ENCODE measurements around the gene AQP2. TPM values are rescaled to one million over a fixed set of nuclear protein-coding genes. Genes with fewer than 3 reads are reported as not detected.

AQP2 gene
- total and polyA plus RNA-seq, 4 donors = not detected

GRCh38 chr12:49951411-49952240 is 1.1 kb downstream of the AQP2 start (continued):
- no peak for TF ChIP-seq GABPA (IDR thresholded peaks at IDR 0.05 in 1 of 2, conservative IDR thresholded peaks at IDR 0.05 in 1 of 2)
- TF ChIP-seq ATF3 (IDR thresholded peaks at IDR 0.05) = no peak
- no peak for TF ChIP-seq TAF1 (conservative IDR thresholded peaks at IDR 0.05)
- no peak for TF ChIP-seq YY1 (IDR thresholded peaks at IDR 0.05)
- TF ChIP-seq FOXA1 (IDR thresholded peaks at IDR 0.05) = no peak
- no peak for TF ChIP-seq RAD21 (IDR thresholded peaks at IDR 0.05)

- WGBS = 27% methylated on average over 1 of the region's 1 CpG
- H3K27ac ChIP-seq (ENCODE audit: low read depth in 1 of 2, low read length in 2 of 2) = no peak overlapping the region
- H3K4me1 ChIP-seq (ENCODE audit: control insufficient read depth in 4 of 4, insufficient read depth in 4 of 4, low read length in 3 of 4) = peaks cover 0 to 6% (median 4%) of the 10 kb centered on the region in 4 donors
- H3K27me3 ChIP-seq (ENCODE audit: control insufficient read depth in 4 of 4, insufficient read depth in 4 of 4, low read length in 3 of 4) = peaks cover 0 to 2% (median 0%) of the 10 kb centered on the region in 4 donors
- no peaks in the 10 kb centered on the region for H3K9me3 ChIP-seq (ENCODE audit: control insufficient read depth in 4 of 4, low read length in 3 of 4)
- H3K4me3 ChIP-seq (ENCODE audit: low read depth in 1 of 3, low read length in 3 of 3) = no peak overlapping the region
- no peak overlapping the region for H3K9ac ChIP-seq (ENCODE audit: low read depth in 1 of 2, low read length in 2 of 2)
- TF ChIP-seq NR2F2 (IDR thresholded peaks at IDR 0.05) = no peak
- TF ChIP-seq ATF3 (IDR thresholded peaks at IDR 0.05) = no peak
- DNase-seq (ENCODE audit: low spot score) = no peak
- no peaks in the 10 kb centered on the region for H3K36me3 ChIP-seq (ENCODE audit: control insufficient read depth in 4 of 4, insufficient read depth in 3 of 4, low read depth in 1 of 4, low read length in 3 of 4)
Observed at GRCh38 chr12:49952391-49953055, 2.0 kb downstream of the AQP2 start.

GRCh38 chr12:49953151-49953550 is 2.6 kb downstream of the AQP2 start:
- DNase-seq (ENCODE audit: low spot score) = no peak
- Histone ChIP-seq H3K27ac (ENCODE audit: low read depth in 1 of 2, low read length in 2 of 2) (no peak overlapping the region), H3K4me3 (ENCODE audit: low read depth in 1 of 3, low read length in 3 of 3) (no peak overlapping the region), H3K27me3 (ENCODE audit: control insufficient read depth in 4 of 4, insufficient read depth in 4 of 4, low read length in 3 of 4) (peaks cover 0 to 2% (median 0%) of the 10 kb centered on the region in 4 donors), H3K9me3 (ENCODE audit: control insufficient read depth in 4 of 4, low read length in 3 of 4) (no peaks in the 10 kb centered on the region), H3K9ac (ENCODE audit: low read depth in 1 of 2, low read length in 2 of 2) (no peak overlapping the region), H3K36me3 (ENCODE audit: control insufficient read depth in 4 of 4, insufficient read depth in 3 of 4, low read depth in 1 of 4, low read length in 3 of 4) (no peaks in the 10 kb centered on the region), H3K4me1 (ENCODE audit: control insufficient read depth in 4 of 4, insufficient read depth in 4 of 4, low read length in 3 of 4) (peaks cover 0 to 6% (median 4%) of the 10 kb centered on the region in 4 donors)
- WGBS = 92% methylated on average over 4 of the region's 4 CpGs
- TF ChIP-seq EGR1 (IDR thresholded peaks at IDR 0.05; ENCODE audit: low read depth in 2 of 2) (no peak), RAD21 (IDR thresholded peaks at IDR 0.05) (no peak), YY1 (IDR thresholded peaks at IDR 0.05) (no peak), ZBTB33 (IDR thresholded peaks at IDR 0.05) (no peak), RXRA (IDR thresholded peaks at IDR 0.05) (no peak), REST (IDR thresholded peaks at IDR 0.05) (no peak), HNF4A (conservative IDR thresholded peaks at IDR 0.05) (no peak), JUND (IDR thresholded peaks at IDR 0.05) (no peak), NR2F2 (IDR thresholded peaks at IDR 0.05) (no peak), HNF4G (IDR thresholded peaks at IDR 0.05) (no peak)

Data from liver (tissue), 9 donors.